Activated effector memory CD4-positive, alpha-beta T cell treated with anti-CD3 and anti-CD28 coated beads, Interleukin-2, amount 50 U/mL, for 16 hours (primary cell): ENCODE results near the gene PRICKLE2.

Experiments
- DNase-seq: peaks from one replicate; pipeline ENCODE4 v3.0.0-alpha.2; 2020

Gene PRICKLE2

GRCh38 chr3:64224826-64225610 is at the start of gene PRICKLE2:
TSS of gene PRICKLE2 (minus strand) at chr3:64225466. CDS start at chr3:64198927, 26,539 bp downstream.
- no peak for DNase-seq

DNA sequence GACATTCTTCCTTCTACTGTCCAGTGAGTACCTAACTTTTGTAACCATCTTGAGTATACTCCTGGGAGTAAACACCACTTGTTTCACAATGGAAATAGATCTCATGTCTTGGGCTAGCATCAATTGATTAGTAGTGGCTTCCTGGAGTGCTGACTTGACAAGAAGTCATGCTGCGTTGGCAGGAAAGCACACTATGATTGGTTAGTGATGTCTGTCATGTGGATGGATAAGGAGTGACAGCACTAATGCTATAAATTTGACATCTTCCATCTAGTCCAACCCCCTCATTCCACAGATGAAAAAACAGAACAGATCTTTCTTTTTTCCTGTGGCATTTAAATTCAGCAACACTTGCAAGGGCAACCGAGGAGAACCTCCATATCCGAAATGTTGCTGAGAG is 47.6 kb upstream of the PRICKLE2 start:
- DNase-seq, result no peak

DNA sequence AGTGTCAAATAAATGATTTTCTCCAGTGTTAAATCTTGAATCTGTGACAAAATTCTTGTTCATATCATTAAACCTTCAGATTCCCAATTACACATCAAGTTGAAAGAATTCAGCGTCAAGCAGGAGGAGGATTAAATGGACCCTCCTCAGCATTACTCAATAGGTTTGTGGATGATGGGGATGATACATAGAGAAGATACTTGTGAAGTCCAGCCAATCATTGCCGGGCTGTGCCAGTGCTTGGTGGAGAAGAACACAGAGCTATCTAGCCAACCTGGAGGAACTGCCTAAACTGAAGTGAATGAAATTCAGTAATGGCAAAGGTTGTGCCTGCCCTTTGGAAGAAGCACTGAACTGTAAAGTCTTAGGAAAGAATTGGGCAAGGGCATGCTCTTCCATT is 47.0 kb upstream of the PRICKLE2 start:
- DNase-seq, result no peak

DNA sequence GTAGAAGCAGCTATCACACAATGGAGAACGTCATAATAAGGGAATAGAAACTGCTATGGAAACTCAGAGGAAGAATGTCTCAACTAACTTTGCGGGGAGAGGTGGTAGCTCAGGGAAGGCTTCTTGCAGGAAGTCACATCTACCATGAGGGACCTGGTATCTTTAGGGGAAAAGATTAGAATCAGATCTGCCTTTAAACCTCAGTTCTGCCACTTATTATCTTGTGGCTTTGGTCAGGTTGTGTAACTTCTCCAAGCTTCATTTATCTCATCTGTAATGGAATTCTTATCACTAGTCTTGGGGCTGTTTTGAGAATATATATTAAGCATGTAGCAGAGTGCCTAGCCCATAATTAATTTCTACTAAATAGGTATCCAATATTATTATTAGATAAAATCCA is 46.4 kb upstream of the PRICKLE2 start:
- no peak for DNase-seq

- DNase-seq, result no peak
Observed at GRCh38 chr3:64270866-64271260, 45.6 kb upstream of the PRICKLE2 start.

- DNase-seq, result no peak
Observed at GRCh38 chr3:64270142-64270865, 45.0 kb upstream of the PRICKLE2 start.

DNA sequence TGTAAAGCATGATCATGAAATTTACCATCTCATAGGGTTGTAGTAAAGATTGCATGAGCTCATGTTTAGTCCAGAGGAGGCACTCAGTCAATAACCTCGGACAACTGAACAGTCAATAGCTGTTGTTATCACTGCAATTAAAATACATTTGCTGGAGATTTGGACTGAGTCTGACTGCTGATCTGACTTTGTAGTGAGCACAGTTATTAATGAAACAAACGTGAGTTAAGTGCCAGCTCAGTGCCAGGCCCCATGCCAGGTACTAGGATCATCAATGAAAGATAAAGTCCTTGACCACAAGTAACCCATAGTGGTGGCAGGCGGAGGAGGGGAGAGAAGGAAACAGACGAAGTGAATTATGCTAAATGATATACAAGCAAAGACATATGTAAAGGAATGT is 43.7 kb upstream of the PRICKLE2 start:
- no peak for DNase-seq

DNA sequence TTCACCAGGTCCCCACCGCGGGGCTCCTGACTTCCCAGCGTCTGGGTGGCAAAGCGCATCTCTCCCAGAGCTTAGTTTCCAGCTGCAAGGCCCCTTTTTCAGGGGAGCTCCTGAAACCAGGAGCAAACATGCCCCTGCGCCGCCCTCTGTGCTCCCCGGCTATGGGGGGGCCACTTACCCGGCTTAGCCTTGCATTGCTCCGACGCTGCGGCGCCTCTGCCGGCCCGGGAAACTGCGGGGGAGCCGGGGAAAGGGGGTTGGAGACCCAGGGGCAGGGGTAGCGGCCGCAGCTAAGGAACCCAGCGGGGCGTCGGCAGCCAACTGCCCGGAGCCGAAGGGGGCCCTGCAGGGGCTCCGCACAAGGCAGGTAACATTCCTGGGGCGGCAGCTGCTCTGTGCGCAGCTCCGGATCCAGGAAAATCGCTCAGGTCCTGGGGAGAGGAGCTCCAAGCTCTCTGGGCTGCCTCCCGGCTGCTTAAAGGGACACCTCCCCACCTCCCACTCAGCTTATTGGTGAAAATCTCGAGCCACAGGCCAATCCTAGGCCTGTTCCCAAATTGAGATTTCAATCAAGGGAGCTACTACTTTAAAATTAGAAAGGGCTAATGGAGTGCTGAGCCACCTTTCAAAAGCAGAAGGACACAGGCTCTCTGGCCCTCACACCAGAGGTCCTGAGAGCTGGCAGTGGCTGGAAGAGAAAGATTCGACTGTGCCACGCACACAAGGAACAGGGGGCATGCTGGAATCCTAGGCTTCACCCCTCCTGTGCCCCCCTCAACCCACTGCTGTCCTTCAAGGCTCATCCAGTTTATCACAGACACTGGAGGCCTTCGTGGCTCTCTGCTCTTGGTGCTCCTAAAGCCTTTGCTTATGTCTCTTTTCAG is 42.7 kb upstream of the PRICKLE2 start:
- no peak for DNase-seq

- DNase-seq, result no peak
Observed at GRCh38 chr3:64266983-64267382, 41.7 kb upstream of the PRICKLE2 start.

- no peak for DNase-seq
Observed at GRCh38 chr3:64266065-64266931, 41.0 kb upstream of the PRICKLE2 start.

DNA sequence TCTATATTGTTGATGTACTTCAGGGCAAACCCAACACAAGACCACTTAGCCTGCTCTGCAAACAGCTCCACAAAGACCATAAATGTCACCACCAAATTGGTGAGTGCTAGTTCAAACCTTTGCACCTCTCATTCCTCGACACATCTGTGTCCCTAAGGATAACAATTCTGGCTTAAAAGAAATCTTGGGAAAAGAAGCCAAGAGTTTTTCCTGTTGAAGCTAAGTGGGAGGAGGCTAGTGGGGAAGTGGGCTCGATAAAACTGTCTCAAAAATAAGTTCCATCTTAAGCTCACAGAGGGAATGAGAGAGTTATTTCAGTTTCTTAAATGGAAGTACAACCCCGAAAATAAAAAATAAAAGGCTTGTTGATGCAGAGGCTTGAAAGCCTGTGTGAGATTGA is 40.4 kb upstream of the PRICKLE2 start:
- no peak for DNase-seq

- no peak for DNase-seq
Observed at GRCh38 chr3:64264501-64265109, 39.3 kb upstream of the PRICKLE2 start.

DNA sequence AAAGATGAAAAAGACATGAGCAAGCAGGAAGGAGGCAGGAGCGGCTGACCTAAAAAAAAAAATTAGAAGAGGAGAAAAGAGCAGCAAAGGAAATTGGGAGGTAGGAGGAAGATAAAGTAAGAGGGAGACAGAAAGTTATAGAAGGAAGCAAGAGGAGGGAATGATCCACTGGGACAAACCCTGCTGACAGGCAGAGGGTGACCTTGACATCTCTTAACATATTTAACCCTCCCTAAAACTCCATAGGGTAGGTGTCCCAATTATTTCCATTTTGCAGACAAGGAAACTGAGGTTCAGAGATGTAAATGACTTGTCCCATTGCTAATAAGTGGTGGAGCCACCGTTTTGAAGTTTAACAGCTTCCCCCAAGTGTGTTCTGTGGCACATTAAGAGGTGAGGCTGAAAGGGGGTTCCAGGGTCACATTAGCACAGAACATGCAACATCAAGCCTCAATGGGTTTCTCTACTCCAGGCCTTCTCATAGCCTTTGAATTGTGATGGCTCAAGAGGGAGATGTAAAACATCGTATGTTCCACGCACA is 37.4 kb upstream of the PRICKLE2 start:
- DNase-seq, result no peak

- DNase-seq, result no peak
Observed at GRCh38 chr3:64260431-64260830, 35.2 kb upstream of the PRICKLE2 start.

- DNase-seq, result no peak
Observed at GRCh38 chr3:64259636-64260035, 34.4 kb upstream of the PRICKLE2 start.

DNA sequence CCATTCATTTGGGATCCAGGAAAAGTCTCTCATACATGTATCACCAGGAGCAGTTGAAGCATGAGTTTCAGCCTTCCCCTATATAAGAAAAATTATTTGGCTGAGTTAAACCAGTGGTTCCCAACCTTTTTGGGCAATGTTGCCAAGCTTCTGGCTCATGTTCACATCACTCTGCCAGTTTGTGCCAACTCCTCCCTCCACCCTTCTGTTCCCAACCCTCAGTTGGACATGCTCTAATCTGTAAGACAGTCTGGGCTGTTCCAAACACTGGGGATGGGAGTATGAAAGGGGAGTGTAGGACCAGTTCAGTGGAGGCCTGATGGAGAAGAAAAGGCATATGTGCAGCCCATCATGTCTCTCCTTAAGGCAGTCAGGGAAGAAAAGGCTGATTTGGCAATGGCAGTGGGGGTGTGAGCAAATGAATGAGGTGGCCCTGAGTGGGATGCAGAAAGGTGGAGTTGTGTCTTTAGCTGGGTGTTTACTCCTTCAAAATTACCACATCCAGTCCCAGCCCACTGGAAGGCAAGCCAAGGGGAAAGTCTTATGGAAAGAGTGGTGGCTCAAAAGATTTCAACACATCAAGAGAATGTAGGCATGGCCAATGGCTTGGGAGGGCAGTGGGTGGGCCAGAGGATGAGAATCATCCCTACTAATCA is 32.0 kb upstream of the PRICKLE2 start:
- DNase-seq, result no peak

DNA sequence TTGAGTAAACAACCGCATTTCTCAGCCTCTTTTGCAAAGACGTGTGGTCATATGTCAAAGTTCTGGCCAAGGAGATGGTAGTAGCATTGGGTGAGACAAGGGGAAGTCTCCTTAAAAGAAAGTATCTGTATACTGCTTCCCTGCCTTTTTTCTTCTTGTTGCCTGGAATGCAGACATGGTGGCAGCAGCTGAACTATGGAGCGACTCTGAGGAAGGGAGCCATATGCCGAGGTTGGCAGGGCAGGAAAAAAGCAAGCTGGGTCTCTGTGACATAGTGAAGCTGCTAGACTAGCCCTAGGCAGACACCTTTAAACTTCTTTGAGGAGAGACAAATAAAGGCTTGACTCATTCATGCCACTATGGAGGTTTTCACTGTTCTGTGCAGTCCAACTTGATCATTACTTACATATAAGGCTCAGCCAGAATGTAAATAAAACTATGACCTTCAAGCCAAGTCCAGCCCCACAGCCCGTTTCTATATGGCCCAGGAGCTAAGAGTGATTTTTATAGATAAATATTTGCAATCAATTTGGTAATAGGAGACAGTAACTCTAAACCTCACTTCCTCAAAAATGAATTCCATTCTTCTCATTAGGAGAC is 30.6 kb upstream of the PRICKLE2 start:
- DNase-seq, result no peak

DNA sequence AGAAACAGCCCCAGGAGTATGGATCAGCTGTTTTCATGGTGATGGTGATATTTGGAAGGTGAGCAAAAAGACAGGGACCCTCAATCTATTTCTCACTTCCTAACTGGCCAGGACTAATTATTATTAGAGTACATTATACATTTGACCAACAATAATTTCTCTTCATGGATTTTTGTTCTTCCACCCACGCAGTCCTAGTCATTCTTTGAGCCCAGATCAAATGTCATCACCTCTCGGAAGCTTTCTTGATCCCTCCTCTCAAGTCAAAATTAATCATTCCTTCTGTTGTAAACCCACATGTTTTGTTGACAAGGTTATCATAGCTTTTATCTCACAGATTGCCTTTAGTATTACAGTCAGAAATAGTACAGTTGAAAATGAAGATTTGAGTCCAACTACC is 29.2 kb upstream of the PRICKLE2 start:
- DNase-seq, result no peak

DNA sequence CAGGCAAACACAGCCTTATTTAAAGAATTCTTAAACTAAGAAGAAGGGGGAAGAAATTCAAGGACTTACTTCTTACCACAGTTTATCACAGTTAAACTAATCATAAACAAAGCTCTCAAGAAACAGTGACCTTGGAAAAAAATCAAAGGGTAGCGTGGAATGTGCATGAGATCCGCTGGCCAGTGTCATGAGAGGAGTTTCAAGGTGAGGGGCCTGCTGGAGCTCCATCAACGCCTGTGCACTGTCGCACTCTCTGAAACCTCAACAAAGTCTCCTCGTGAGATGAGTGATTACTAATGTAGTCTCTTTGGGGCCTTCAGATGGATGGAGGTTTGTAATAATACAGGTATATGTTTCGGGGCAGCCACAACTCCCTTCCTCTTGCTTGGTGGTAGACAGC is 28.4 kb upstream of the PRICKLE2 start:
- DNase-seq, result no peak

- no peak for DNase-seq
Observed at GRCh38 chr3:64251019-64251418, 25.8 kb upstream of the PRICKLE2 start.
